Stimulated activated CD8-positive, alpha-beta memory T cell treated with anti-CD3 and anti-CD28 coated beads, Interleukin-15, amount 100 ng/mL, for 4 hours (primary cell): ENCODE results near the gene GOLM1.

Experiments used
- DNase-seq, 2 donors: peaks; one replicate each; pipeline ENCODE4 v3.0.0-alpha.2; 2020; ENCODE audit warnings: low read depth in 2 of 2

Gene GOLM1

DNA sequence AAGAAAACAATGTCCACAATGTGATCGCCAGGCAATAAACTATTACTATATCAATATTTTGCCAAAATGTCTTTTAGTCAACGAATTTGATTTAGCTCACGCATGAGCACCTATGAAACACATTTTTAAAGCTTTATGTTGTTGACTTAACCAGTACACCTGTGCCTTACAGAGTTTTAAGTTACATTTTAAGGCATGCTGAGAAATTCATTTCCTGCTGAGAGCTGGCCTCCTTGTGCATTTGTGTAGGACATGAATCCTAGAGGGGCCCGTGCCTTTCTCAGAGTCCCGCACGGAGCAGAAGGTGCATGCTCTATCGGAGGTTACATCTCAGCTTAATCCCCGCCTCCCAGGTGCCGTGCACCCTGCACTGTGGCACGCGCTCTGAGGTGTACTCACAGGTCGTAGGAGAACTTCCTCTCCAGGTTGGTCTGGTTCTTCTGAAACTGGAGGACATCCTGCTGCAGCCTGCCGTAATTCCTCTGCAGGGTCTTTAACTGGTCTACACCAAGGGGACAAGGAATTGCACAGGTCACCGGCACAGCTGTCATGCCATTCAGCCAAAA is 53.2 kb downstream of the GOLM1 start:
- DNase-seq: no peak

- DNase-seq: no peak
These were observed 53.7 kb downstream of the GOLM1 start for GRCh38 chr9:86045654-86046053.

DNA sequence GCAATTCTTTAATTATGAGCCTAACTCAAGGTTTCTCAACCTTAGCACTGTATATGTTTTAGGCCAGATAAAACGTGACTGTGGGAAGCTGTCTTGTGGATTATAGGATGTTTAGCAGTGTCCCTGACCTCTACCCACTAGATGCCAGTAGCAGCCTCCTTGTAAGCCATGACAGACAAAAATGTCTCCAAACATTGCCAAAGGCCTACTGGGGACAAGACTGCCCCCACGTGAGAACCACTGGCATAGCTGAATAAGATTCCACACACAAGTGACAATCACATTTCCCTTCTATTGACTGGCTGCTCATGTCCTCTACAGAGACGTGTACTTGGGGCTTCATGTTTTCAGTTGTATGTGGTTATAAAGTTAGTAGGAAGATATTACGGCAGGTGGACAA is 55.4 kb downstream of the GOLM1 start:
- no peak for DNase-seq

GRCh38 chr9:86043586-86043985 is 55.8 kb downstream of the GOLM1 start:
- DNase-seq: no peak

DNA sequence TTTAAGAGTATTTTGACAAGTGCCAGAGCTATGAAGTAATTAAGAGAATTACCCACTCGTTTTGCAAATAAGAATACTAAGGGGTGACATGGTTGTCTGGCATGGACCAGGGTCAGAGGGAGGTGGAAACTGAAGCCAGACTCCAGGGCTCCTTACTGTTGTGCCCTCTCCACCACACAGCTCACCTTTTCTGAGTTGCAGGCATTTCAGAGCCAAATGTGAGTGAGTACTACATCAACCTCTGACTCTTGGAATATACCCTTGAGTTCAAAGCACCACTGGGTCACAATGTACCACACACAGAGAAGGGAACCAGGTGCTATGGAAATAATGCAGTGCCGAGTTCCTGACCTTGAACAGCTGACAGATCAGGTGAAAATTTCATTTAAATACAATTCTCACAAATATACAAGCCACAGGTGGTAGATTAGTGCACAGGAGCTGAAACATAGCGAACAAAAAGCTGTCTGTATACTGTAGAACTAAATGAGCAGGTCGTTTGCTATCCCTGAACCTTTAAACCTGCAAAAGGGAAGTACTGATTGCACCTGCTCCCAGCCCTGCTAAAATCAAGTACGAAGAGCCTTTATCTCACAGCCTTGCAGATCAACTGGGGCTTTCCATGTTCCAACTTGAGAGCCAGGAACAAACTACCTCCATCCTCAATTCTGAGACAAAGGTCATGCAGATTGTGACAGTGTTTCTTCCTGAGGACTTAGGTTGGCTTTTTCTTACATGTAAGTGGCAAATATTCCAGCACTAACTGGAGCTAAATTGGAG is 57.0 kb downstream of the GOLM1 start:
- DNase-seq: no peak

DNA sequence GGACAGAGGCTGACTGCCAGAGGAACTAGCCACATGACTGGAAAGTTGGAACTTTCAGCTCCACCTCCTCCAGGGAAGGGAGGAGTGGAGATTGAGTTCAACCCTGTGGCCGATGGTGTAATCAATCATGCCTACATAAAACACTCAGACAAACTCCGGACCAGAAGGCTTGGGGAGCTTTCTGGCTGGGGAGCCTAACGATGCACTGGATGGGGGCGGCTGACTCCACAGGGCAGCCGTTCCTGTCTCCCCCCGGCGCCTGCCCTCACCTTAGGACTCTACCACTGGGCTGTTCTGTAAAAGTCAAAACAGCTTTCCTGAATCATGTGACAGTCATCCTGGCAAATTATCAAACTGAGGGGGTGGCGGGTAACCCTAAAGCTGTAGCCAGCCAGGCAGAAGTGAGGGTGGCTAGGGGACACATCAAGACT is 58.0 kb downstream of the GOLM1 start:
- DNase-seq: no peak

DNA sequence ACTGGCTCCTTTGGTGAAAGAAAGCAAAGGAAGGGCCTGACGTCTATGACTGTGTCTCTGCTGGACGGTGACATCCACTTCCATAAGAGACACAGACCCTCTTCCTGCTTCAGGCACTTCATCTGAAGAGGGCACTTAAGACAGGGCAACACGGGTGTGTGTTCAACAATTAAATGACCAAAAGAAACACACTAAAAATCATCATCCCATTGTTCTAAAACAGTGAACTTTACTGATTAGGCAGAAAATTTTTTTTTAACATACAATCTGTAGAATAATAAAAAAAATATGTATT is 58.5 kb downstream of the GOLM1 start:
- no peak for DNase-seq

- no peak for DNase-seq
These were observed 59.1 kb downstream of the GOLM1 start for GRCh38 chr9:86039991-86040860.

GRCh38 chr9:86036555-86036954 is 62.8 kb downstream of the GOLM1 start:
- no peak for DNase-seq

DNA sequence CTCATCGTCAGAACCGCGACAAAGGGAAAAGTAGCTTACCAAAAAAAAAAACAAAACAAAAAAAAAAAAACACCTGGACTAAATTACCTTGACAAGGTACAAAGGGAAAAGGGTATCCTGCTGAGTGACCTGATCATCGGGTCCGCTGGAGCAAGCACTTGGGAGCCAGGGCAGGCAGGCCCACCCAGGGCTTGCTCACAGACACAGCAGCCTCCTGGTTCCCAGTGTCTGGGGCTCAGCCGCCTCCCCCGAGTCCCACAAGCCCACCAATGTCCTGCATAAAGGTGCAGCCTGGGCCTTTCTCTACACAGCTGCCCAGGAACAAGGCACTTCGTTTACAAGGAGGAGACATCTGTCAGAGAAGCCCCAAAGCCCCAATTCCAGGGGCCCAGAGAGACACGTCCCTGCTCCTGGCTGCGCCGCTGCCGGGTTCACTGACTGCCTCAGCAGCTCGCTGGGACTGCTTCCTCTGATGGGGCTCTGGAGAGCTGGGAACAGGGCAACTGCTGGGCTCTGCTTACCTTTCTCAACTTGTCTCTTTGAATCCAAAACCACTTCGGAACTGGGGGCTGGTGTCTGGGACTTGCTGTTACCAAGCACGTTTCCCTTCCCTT is 63.4 kb downstream of the GOLM1 start:
- DNase-seq: no peak

- DNase-seq: no peak
These were observed 64.3 kb downstream of the GOLM1 start for GRCh38 chr9:86034863-86035734.

GRCh38 chr9:86027767-86028166 is 71.6 kb downstream of the GOLM1 start:
- no peak for DNase-seq

GRCh38 chr9:86022687-86023266 is 76.6 kb downstream of the GOLM1 start:
- no peak for DNase-seq

- DNase-seq: no peak
These were observed 78.2 kb downstream of the GOLM1 start for GRCh38 chr9:86021166-86021565.

- DNase-seq: no peak
These were observed 78.6 kb downstream of the GOLM1 start for GRCh38 chr9:86020731-86021130.

DNA sequence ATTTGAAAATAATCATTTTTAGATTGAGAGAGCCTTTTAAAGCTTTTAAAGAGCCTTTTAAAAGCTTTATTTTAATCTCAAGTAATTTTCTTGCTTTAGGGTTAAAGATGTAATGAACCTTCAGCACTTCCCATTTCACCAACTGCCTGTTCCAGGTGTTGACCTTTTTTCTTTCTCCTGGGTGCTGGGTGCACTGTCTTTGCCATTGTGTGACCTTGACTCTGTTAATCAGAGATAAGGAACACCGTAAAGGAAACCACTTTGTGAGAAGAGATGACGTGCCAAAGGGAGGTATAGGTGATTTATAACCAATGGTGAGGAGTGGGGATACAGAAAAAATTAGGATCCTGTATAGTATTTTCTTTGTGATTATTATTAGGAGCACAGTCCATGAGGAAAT is 90.2 kb downstream of the GOLM1 start:
- no peak for DNase-seq

DNA sequence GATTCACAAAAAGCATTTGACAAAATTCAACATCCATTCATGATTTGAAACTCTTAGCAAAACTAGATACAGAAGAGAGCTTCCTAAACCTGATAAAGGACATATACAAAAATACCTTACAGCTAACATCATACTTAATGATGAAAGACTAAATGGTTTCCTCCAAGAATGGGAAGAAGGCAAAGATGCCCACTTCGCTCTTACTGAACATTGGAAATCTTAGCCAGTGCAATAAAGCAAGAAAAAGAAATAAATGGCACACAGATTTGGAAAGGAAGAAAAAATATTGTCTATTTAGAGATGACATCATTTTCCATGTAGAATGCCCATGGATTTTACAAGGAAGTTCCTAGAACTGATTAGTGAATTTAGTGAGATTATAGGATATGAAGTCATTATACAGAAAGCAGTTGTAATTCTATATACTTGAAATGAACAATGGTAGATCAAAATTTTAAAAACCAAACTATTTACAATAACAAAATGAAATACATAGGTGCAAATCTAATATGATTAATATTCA is 94.0 kb downstream of the GOLM1 start:
- DNase-seq: no peak

GRCh38 chr9:85995599-85995998 is 103.8 kb downstream of the GOLM1 start:
- no peak for DNase-seq

- no peak for DNase-seq
These were observed 104.3 kb downstream of the GOLM1 start for GRCh38 chr9:85995097-85995496.

DNA sequence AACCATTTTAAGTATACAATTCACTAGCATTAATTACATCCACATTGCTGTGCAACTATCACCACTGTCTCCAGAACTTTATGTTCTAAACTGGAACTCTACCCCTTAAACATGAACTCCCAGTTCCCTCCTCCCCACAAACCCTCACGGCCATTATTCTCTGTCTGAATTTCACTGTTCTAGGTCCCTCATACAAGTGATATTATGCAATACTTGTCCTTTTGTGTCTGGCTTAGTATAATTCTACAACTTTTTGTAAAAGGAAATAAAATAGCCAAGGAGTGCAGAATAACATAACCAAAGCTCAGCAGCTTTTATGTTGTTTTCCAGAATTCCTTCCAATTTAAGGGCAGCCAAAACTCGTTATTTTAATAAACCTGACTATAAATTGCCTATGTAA is 105.2 kb downstream of the GOLM1 start:
- no peak for DNase-seq

DNA sequence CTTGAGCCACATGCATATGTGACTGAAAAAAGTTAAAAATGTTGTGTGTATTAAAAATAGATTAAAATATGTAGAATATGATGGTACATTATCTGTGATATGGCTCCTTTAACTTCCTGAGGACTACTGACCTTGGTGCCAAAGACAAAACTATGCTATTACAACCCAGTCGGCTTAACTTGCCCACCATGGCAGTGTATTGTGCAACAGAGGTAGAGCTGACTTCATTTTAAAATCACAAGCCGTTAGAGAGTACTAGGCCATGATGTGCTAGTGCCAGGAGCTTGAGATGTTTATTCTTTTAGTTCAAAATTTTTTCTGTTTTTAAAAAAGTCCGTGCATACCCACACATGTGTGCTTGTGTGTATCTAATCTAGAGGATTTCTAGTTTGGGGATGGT is 112.1 kb downstream of the GOLM1 start:
- no peak for DNase-seq
